Lung (tissue), 12 donors: ENCODE measurements around the gene TSPAN16. TPM values are rescaled to one million over a fixed set of nuclear protein-coding genes. Genes with fewer than 3 reads are reported as not detected.

ENCODE experiments used
- ATAC-seq: fragments of 200-7000 bp; cut with Tn5 transposase; one replicate; pipeline ENCODE4 v1.9.1; 2020; ENCODE audit warnings: moderate number of reproducible peaks; ENCODE audit not compliant: insufficient read depth, low FRiP score
- DNase-seq, 3 donors: peaks; one replicate each; pipeline ENCODE4 v3.0.0-alpha.2; 2013 to 2017
- H3K27ac ChIP-seq, 2 donors: one replicate each; pipeline ENCODE4 v1.5.1; 2013; ENCODE audit warnings: mild to moderate bottlenecking in 2 of 2, moderate library complexity in 2 of 2, control low read depth in 1 of 2, inconsistent platforms in 1 of 2, low read depth in 1 of 2, low read length in 1 of 2
- H3K27me3 ChIP-seq, 3 donors: one replicate each; pipeline ENCODE4 v1.5.1; 2013; ENCODE audit warnings: low read length in 2 of 3; ENCODE audit not compliant: control insufficient read depth in 3 of 3, insufficient read depth in 3 of 3
- H3K36me3 ChIP-seq, 4 donors: one replicate each; pipeline ENCODE4 v1.5.1; 2013; ENCODE audit warnings: low read length in 4 of 4, mild to moderate bottlenecking in 1 of 4, moderate library complexity in 1 of 4; ENCODE audit not compliant: control insufficient read depth in 4 of 4, insufficient read depth in 4 of 4
- H3K4me1 ChIP-seq, 5 donors: one replicate each; pipeline ENCODE4 v1.5.1; 2013; ENCODE audit warnings: low read length in 5 of 5, mild to moderate bottlenecking in 2 of 5, moderate library complexity in 1 of 5; ENCODE audit not compliant: control insufficient read depth in 5 of 5, insufficient read depth in 5 of 5
- H3K4me3 ChIP-seq: one replicate; pipeline ENCODE4 v1.5.1; 2013; ENCODE audit warnings: mild to moderate bottlenecking, control low read depth, moderate library complexity
- H3K9ac ChIP-seq, 2 donors: one replicate each; pipeline ENCODE4 v1.5.1; 2013; ENCODE audit warnings: low read length in 2 of 2, control low read depth in 1 of 2; ENCODE audit not compliant: insufficient read depth in 1 of 2
- H3K9me3 ChIP-seq, 4 donors: one replicate each; pipeline ENCODE4 v1.5.1; 2013; ENCODE audit warnings: low read length in 3 of 4, mild to moderate bottlenecking in 1 of 4, moderate library complexity in 1 of 4; ENCODE audit not compliant: control insufficient read depth in 4 of 4, insufficient read depth in 3 of 4
- CTCF ChIP-seq: IDR thresholded peaks from 2 replicates; pipeline ENCODE4 v1.5.1; 2012; ENCODE audit warnings: mild to moderate bottlenecking; ENCODE audit errors: control extremely low read depth, extremely low read depth
- WGBS, 2 donors: extraction: QIAGEN DNeasy Blood & Tissue Kit; methylation state at CpG; one replicate each; pipeline ENCODE4 v1.1.7; 2013; 5-methylcytosine and 5-hydroxymethylcytosine counted together
- polyA plus RNA-seq, 2 donors: library from polyadenylated mRNA; stranded (reverse); fragments of 200-250 nt; gene quantifications; one replicate each; pipeline ENCODE4 v1.2.1, GENCODE V29; 2013
- total RNA-seq, 2 donors: library from RNA; depleted of rRNA in 1 of 2; stranded (reverse); fragments of >200 nt in 1 of 2; gene quantifications; one replicate each; pipeline ENCODE4 v1.2.1, GENCODE V29; 2014 to 2021
- donor health status: control.
- donor health status: control.
- donor health status: Bipolar disorder and iron deficiency.
- donor health status: healthy.
- donor health status: DM: yes; HTN: yes; CAD: no.

Gene TSPAN16
- total and polyA plus RNA-seq, 4 donors = not detected

GRCh38 chr19:11355160-11356073, 59.5 kb downstream of the TSPAN16 start, which contains the start of gene PLPPR2:
Gene PLPPR2 (plus strand): TSS chr19:11355432. CDS start chr19:11357674, 2,242 bp downstream.
- H3K9me3 ChIP-seq = no peaks in the 10 kb centered on the region
- 4 to 6% methylated on average over 47 to 61 of the region's 62 CpGs for WGBS, 2 donors
- H3K27ac ChIP-seq = peak within 1 kb of the TSS in 1 of 2 donors; percentile 48
- peaks cover 0 to 16% (median 6%) of the 10 kb centered on the region in 5 donors for H3K4me1 ChIP-seq
- no peak for TF ChIP-seq CTCF
- ATAC-seq (peak; percentile 95), DNase-seq (peak; percentile 89 to 90 (median 90))
- H3K4me3 ChIP-seq = peak within 1 kb of the TSS; percentile 62
- H3K27me3 ChIP-seq = peaks cover 0 to 4% (median 0%) of the 10 kb centered on the region in 3 donors
- peaks cover 0 to 5% (median 1%) of the 10 kb centered on the region in 4 donors for H3K36me3 ChIP-seq
- peak within 1 kb of the TSS in 1 of 2 donors; percentile 89 for H3K9ac ChIP-seq

- no peak for ATAC-seq
- DNase-seq = no peak
- 84 to 90% methylated on average over 6 of the region's 6 CpGs for WGBS, 2 donors
- peak overlapping the region in 1 of 2 donors; percentile 89 for H3K9ac ChIP-seq
- H3K4me3 ChIP-seq = no peak overlapping the region
- peaks cover 0 to 4% (median 0%) of the 10 kb centered on the region in 3 donors for H3K27me3 ChIP-seq
- peak overlapping the region in 1 of 2 donors; percentile 44 for H3K27ac ChIP-seq
- TF ChIP-seq CTCF = no peak
- H3K4me1 ChIP-seq = peaks cover 0 to 16% (median 6%) of the 10 kb centered on the region in 5 donors
- no peaks in the 10 kb centered on the region for H3K9me3 ChIP-seq
- H3K36me3 ChIP-seq = peaks cover 0 to 5% (median 3%) of the 10 kb centered on the region in 4 donors
These were observed 60.1 kb downstream of the TSPAN16 start for GRCh38 chr19:11356074-11356397.

- no peak overlapping the region for H3K9ac ChIP-seq
- TF ChIP-seq CTCF = no peak
- peaks cover 0 to 16% (median 6%) of the 10 kb centered on the region in 5 donors for H3K4me1 ChIP-seq
- no peak for ATAC-seq
- peaks cover 0 to 4% (median 0%) of the 10 kb centered on the region in 3 donors for H3K27me3 ChIP-seq
- H3K4me3 ChIP-seq = no peak overlapping the region
- H3K27ac ChIP-seq = no peak overlapping the region
- WGBS, 2 donors = 75 to 85% methylated on average over 11 of the region's 11 CpGs
- peaks cover 0 to 10% (median 3%) of the 10 kb centered on the region in 4 donors for H3K36me3 ChIP-seq
- DNase-seq = peak in 1 of 3 donors; percentile 47
- no peaks in the 10 kb centered on the region for H3K9me3 ChIP-seq
These were observed 61.0 kb downstream of the TSPAN16 start for GRCh38 chr19:11356676-11357550.
